Activated gamma-delta T cell treated with anti-CD3 and anti-CD28 coated beads, Interleukin-2, amount 50 U/mL, for 16 hours (primary cell): Measurements from ENCODE around the gene LRRTM1.

ENCODE experiments used
- DNase-seq: peaks from one replicate; pipeline ENCODE4 v3.0.0-alpha.2; 2020; ENCODE audit warnings: low read depth

LRRTM1 gene

DNA sequence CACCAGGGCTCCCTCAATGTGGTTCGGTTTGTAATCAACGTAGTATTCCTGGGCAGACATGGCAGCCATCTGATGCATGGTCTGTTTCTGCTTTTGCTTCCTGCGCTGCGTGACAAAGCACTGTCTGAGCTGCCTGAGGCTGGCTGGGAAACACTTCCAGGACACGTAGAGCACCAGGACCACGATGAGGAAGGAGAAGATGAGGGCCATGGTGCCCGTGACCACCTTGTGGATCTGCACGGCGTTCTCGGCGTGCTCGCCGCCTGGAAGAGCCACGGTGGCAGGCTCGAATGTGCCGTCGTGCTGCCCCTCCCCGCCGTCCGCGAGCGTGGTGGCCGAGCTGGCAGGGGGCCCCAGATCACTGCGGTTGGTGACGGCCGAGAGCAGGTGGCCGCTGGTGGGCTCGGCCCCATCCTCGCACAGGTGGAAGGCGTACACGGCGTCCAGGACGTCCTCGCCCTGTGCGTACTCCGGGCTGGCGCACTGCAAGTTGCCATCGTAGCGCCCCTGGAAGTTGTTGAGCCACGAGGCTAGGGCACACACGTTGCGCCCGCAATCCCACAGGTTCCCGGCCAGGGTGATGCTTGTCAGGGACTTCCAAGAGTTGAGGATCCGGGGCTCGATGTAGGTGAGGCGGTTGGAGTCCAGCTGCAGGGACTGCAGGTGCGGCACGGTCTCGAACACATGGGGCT is 2.1 kb downstream of the LRRTM1 start:
- no peak for DNase-seq

DNA sequence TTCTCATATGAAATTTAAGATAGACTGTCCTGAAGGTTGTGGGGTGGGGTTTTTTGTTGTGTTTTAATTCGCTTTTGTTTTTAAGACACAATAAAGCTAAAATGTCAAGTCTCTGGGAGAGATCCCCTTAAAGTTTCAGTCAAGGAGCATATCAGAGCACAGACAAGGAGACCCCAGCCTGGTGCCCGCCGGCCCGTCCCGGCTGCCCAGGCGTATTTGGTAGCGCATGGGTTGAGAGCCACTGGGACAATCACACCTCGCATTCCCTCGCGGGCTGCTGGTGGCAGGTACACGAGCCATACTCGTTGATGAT is 2.6 kb downstream of the LRRTM1 start:
- no peak for DNase-seq

DNA sequence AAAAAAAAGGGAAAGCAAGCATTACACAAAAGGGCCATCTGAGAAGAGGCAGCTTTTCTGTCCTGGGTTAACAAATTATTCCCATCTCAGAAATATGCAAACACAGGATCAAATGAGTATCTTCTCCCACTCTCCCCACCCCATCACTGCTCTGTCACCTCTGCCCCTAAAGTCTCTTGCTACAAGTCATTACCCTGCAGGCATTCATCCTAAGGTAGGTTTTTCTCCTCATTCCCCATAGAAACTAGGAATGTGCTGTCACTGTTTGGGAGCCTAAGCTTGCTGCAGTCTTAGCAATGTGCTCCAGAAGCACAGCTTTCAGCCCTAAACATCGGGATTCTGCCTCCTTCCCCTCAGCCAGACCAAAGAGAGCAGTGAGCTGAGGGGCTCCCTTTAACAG is 3.6 kb downstream of the LRRTM1 start:
- DNase-seq, result no peak

DNA sequence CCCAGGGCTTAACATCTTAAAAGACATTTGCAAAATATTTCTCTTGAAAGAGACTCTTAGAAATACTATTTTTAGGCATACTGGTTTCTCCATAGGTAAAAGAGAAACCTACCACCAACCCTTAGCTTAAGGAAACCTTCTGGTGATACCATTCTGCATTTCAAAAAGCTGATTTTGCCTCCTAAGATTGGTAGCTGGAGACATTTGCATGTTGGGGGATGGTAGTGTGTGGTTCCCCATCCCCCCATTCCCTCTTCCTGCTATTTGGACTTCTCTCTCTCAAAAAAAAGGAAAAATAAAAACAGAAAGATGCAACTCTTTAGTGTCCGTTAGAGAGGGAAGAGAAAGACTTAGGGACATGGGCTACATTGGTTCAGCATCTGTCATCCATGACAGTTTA is 4.2 kb downstream of the LRRTM1 start:
- no peak for DNase-seq

DNA sequence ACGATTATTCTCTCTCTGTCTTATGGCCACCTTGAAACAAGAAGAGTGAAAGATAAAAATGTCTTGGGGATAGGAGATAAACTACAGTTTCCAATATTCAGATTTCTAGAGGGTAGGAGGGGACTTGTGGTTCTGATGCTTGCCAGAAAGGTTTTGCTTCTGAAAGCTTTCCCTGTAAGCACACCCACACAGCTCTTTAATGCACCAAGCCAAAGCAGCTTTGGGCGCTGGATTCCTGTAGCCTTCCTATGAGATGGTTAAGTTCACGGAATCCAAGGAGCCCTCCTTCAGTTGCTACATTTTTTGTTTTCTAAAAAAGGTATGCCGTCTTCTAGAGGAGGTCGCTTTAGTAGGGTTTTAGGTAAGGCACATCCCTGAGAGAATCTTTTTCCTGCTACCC is 4.9 kb downstream of the LRRTM1 start:
- no peak for DNase-seq

DNA sequence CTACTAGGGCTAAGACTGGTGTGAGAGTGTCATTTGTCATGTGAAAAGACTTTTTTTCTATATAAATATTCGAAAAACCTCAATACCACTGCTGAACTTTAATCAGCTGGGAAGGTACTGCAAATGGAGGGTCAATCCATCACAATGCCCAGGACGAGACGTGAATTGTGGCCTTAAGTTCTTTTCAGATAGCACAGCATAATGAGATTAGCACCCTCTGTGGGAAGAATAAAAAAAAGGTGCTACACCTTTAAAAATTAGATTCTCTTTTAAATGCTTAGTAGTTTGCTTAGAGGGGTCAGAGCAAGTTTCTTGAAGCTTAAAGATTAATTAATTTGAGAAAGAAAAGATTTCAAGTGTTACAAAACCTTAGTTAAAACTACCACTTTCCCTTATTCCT is 5.6 kb downstream of the LRRTM1 start:
- no peak for DNase-seq

DNA sequence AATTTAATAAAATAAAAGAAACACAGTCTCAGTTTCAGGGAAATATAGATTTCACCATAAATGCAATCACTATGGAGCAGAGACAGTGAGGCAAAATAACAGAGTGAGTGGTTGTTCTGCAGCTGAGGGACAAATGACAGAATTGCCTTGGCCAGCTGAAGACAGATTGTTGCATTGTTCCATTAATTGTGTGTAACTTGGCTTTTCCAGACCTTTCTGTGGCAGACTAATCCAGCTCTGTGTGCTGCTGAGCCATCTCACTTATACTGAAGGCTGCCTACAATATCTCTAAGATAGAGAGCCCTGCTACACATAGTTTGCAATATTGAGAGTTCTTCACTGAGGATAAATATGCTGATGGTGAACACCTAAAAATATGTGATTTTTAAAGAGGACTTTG is 11.5 kb downstream of the LRRTM1 start:
- no peak for DNase-seq

DNA sequence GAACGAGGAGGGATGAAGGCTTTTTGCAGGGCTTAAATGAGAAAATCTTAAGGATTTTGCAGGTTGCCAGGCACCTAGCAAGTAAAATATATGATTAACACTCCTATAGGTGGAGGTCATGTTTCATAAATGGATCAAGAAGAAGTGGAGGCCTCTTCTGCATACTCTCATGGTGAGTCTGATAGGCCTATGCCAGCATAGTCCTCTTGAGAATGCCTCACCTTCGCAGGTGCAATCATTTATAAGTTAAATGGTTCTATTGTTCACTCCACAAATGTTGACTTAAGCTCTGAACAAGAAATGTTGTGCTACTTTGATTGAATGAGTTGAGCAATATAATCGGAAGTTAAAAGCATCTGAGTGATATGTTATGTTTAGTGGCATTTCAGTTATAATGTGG is 12.1 kb downstream of the LRRTM1 start:
- DNase-seq, result no peak

DNA sequence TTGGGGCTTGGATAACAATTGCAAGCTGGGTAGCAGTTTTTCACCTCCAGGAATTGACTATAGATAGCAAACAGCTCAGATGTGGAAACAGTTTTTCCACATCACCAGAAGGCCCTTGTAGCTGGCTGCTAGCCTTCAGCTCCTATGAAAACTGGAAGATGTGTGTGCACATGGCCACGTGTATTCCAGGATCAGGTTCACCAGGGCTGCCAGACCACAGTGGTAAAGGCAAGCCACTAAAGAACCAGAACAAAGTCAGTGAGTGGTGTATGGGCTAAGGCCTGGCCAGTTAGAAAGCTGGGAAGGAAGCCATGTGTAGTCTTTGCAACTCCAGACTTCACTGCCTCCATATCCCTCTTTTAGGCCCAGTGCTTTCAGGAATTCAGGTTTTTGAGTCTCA is 12.9 kb downstream of the LRRTM1 start:
- no peak for DNase-seq

DNA sequence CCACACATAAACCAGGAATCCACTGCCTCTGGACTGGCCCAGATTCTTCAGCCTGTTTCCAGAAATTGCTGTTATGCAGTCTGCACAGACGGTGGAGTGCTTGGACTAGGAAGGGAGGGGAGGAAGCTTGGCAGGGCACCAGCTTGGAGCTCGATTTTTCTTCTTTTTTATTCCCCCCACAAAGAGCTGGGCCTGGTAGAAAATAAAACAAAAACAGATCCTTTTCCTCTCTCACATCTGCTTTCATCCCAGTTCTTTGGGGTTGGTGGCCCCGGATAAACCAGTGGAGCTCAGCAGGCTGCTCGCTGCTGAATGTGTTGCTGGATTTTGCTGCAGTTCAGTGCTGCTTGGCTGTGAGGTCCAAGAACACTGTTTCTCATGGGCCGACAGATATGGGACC is 16.0 kb downstream of the LRRTM1 start:
- DNase-seq, result no peak

DNA sequence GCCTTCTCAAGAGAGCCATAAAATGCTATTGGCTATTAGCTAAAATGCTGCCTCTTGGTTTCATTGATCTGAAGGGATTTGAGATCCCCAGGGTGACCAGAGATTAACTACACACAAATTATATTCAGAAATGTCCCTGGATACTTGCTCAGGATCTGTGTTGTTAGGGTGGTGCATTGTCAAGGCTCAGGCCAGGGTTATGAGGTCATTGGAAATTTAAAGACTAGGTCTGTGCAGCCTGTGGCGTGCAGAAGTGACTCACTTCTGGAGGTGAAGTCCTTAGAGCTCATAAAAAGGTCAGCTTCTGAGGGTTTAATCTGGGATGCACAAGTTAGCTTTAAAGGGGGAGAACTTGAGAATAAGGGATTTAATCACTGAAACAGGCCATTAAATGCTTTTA is 23.5 kb downstream of the LRRTM1 start:
- no peak for DNase-seq

DNA sequence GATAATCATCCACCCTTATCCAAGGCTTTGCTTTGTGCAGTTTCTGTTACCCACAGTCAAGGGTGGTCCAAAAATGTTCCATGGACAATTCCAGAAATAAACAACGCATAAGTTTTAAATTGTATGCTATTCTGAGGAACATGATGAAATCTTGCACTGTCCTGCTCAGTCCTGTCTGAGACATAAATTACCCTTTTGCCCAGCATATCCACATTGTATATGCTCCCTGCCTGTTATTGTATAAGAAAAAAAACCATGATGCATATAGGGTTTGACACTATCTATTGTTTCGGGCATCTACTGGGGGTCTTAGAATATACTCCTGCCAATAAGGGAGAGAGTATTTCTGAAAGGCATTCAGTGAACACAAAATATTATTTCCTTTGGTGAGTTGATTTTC is 24.0 kb downstream of the LRRTM1 start:
- DNase-seq, result no peak

DNA sequence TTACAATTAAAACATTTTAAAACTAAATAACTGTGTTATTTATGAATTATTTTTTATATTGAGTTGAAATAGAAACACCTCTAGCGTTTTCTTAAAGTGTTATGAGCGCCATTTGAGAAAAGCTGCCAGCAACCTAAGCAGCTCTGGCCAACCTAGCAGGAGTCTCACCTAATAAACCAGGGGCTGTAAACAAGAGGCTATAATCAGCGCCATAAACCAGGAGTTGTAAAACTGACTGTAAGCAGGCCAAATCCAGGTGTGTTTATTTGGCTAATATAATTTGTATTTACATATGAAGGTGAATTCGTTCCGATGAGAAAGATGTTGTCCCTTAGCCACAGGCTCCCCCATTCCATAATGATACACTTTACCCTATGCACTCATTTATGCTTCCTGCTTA is 34.7 kb downstream of the LRRTM1 start:
- no peak for DNase-seq

DNA sequence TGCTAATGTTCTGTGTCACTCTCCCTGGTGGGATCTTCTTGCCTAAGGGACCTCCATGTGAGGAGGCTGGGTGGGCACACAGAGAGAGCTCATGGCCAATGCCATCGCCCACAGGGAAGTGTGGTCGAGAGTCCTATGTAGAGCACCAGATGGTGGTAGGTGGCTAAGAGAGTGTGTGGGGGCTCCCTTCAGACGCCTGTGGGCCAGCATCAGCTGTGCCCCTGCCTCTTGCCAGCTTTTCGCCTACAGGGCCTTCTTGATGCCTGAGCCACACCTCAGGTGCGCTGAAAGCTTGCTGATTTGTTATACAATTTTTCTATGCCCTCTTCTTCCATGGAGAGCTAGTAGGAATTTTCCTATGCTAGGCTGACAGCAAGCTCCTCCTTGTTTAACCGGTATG is 38.3 kb downstream of the LRRTM1 start:
- DNase-seq, result no peak

DNA sequence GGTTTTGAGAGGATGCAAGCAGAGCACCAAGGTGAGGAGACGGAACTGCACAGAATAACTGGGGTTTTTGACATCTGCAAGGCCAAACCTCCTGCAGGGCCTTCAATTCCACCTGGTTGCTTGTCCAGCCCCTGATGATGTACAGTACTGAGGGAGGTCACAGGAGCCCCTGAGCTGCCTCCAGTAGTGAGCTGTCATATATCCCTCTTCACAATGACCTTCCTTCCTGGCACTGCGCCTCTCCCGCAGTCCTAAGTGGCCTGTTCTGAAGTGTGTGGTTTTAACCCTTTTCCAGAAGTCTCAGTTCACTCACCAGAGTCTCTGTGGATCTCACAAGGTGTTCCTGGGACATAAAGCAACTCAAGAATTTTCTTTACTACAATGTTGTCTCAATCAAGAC is 45.3 kb downstream of the LRRTM1 start:
- no peak for DNase-seq

DNA sequence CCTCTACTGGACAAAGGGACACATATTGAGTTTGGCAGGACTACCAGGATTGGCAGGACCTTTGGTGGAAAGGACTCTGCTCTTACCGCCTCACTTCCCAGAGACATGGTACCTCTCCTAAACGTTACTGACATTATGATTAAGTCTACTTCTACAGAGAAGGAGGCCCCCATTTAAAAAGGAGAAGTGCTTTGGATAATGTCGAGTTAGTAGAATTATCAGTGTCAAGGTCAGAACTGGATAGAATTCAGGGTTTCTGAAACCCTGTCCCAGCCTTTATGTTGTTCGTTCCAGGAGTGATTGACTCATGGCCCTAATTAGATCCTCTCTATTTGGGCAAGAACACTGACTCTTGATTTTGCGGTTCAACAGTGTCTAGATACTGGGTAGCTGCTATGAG is 45.8 kb downstream of the LRRTM1 start:
- no peak for DNase-seq

DNA sequence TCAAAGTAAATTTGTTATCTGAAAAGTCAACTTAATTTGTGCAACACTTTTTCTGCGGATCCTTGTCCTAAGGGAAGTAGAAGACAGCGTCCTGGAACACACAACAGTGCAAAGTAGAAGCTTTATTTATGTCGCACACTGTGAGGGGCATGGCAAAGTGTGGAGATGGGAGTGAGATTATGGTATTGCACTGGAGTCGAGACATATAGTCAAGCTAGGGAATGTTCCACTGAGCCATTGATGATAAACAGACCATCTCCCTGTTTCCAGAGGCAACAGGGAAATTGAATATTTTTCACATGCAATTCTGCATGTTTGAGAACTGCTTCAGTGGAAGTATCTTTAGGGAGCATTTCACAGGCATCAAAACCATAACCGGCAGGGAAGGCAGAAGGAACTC is 46.2 kb downstream of the LRRTM1 start:
- no peak for DNase-seq

DNA sequence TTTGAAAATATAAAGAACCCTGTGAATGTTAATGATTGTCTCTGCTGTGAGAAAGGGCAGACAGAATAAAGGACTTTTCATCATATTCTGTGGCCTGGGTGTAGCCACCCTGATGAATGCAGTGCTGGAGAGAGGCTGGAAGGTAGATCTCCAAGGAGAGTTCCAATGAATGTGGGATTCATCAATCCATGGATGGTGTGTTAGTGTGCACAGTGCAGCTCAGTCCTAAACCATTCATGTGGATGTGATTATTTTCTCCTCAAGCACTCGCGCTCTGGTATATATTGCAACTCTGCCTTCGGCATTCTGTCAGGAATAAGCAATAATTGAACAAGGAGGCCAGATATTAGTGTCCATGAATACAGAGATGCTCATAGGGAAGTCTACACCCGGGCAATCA is 47.1 kb downstream of the LRRTM1 start:
- no peak for DNase-seq

DNA sequence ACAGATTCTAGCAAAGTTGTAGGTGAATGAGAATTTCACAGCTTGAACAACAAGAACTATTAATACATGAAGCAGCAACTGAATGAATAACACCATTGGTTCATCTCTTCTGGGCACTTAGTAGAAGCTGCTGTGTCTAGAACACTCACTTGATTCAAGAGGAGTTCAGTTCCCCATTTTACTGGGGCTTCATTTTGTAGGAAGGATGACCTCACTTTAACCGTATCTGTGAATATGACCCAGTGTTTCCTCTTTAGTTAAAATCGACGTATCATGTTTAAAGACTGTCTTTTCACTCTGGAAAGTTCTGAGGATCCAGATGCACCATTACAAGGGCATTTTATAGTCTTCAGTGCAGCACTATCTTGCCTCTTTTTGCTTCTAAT is 47.8 kb downstream of the LRRTM1 start:
- DNase-seq, result no peak

DNA sequence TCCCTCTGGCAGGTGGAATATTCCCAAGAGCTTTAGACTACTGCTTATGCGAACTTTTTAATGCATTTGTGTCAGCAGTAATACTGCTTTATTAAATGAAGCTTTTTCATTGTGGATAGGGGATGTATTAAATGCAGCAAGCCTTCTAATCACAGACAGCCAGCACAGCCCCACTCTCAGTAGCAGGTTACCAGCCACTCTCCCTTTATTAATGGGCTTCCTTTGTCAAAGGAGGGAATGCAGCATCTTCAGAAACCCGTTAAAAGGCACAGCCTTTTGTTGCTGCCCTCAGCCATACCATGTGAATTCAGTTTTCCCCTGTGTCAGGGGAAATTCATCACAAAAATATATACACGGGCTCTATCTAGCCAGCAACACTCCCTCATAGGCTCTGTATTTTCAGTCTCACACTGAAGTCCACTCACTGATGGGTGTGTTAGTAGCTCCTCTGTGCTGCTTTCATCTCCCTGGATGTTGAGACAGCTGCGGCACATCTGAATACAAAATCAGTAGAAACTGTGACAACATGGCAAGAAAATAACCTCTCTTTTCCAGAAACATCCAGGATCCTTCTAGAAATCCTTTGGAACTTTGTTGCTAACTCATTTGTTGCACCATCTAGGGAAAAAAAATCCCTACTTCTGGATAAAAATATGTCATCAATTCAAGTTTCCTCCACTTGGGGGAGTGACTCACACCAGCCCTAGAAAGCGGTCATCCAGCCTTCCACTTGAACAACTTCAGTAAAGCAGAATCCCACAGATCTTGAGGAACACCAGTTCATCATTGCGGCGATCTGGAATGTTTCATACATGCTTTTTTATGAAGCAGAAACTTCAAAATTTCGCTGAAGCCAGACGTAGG is 48.4 kb downstream of the LRRTM1 start:
- no peak for DNase-seq

DNA sequence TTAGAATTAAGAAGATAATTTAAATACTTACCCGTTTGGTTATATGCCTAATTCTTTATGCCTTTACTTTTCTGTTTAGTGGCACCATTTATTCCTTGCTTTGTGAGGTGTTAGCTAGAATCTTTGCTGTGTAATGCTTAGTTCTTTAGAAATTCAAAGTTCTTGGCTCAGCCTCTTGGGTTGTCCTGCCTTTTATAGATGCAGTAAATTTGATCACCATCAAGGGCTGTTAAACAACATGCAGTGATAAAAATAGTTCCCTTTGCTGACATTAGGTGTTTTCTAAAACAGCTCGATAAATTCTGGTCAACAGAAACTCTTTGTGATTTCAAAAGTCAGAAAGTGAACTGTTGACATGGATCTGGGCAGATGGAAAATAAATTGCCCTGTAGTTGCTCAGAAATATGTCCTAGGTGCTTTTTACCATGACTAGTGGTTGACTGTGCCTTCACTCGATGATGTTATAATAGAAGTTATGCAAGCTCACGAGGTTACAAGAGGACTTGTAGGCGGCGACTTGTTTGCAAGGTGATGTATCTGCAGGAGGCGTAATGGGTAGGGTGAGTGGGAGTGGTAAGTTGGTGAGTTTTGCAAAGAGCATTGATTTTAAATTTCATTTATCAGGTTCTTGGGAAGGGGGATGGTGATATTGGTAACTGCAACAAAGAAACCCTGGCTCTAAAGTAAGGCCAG is 52.1 kb downstream of the LRRTM1 start:
- DNase-seq, result no peak
